ENCODE results near the gene PSMB11.
A peak's percentile ranks its signal among the peaks of the same experiment; 100 is the strongest.

Gene PSMB11

DNA sequence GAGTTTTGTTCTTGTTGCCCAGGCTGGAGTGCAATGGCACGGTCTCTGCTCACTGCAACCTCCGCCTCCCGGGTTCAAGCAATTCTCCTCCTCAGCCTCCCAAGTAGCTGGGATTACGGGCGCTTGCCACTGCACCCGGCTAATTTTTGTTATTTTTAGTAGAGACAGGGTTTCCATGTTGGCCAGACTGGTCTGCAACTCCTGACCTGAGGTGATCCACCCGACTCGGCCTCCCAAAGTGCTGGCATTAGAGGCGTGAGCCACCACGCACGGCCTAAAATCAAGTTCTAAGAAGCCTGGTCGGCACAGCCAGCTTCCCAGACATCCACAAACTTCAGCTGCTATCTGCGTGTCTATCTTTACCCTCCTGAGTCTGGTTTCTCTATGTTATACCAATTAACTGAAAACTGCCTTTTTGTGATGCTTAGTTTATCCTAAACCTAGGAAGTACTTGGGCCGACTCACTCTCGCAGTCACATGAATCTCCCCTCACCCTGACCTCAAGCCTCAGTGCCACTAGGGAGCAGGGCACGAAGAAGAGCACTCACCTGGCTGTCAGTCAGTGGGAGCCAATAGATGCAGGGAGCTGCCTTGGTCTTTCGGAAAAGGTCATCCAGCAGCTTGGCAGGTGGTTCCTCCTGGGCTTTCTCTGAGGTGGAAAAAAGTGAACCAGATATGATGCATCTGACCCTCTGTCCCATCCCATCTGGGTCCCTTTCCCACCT, 18.7 kb downstream of the PSMB11 start:
- DNase-seq = no peak

DNA sequence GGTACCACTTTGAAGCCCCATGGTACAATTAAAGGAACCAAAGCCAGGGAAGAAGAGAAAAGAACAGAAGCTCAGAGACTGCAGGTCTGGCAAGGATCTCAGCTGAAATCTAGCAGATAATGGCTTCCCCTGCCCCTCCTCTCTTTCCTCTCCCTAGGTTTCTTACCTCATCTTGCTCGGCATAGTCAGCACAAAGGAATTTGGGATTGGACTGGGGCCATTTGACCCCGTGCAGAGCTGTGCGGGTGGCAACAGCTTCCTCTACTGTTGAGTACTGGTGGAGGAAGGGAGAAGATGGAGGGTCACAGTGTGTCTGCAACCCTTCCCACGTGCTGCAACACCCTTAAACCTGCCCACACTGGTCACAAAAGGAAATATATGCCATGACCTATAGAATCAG, 20.0 kb downstream of the PSMB11 start:
- DNase-seq = no peak

DNA sequence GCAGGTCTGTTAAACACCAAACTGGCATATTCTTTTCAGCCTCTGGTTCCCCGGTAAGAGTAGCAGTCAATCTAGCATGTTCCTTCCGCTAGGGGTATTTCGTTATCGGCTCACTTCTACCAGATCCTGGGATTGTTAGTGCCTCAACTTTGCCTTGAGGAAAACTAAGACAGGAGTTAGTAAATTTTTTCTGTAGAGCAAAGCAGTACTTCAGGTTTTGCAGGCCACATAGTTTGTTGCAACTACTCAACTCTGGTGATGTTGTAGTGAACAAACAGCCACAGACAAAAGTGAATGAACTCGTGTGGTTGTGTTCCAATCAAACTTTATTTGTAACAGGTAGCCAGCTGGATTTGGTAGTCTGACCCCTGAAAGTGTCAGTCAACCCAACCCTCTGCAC, 21.6 kb downstream of the PSMB11 start:
- DNase-seq = no peak

DNA sequence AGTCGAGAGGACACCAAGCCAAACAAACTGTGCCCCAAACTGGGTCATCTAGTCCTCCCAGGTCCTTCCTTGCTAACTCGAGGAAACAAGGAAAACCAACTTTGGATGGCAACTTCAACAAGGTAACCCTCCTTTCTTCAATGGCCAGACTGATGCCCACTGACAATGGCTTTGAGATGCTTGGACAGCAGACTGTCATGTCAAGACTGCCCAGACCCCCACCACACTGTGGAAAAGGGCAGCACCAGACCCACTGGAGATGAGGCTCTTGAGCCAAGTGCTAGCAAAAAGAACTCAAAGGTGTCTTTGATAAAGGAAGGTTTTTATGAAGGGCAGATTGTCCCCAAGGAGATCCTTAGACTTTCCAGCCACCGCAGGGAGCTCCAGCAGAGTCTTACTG, 24.4 kb downstream of the PSMB11 start:
- DNase-seq = no peak

DNA sequence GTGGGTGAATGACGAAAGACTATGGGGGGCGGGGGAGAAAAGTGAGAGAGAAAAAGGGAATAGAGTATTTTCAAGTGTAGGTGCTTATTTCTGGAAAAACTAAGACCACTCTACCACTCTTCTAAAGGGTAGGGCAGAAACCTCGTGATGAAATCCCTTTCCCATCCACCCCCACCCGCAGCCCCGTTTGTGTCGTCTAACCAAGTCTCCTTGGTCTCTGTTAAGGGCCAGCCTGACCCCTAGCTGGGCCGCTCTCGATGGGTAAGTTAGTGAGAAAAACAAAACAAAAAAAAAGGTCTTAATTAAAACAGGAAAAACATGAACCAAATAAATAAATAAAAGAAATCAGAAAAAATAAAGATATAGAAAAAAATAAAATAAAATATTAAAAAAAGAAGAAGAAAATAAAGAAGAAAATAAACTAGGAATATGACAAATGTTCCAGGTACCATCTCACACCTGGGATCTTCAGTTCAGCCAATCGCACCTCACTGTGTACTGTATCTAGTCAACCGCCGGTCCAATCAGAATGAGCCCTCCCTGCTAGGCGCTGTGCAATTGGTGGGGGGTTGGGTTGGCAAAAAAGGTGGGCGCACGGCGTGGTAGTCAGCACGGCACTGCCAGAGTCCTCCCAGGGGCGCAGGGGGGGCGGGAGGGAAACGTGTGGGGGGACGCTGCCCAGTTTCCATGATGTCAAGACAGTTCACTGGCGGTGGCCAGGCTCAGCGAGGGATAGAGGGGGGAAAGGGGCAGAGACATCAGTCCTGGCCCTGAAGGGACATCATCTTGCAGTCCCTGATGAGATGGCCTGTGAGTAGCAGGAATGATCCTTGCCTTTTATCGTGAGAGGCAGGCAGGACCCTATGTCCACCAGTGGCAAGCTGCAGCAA, 25.1 kb downstream of the PSMB11 start:
- no peak for DNase-seq

DNA sequence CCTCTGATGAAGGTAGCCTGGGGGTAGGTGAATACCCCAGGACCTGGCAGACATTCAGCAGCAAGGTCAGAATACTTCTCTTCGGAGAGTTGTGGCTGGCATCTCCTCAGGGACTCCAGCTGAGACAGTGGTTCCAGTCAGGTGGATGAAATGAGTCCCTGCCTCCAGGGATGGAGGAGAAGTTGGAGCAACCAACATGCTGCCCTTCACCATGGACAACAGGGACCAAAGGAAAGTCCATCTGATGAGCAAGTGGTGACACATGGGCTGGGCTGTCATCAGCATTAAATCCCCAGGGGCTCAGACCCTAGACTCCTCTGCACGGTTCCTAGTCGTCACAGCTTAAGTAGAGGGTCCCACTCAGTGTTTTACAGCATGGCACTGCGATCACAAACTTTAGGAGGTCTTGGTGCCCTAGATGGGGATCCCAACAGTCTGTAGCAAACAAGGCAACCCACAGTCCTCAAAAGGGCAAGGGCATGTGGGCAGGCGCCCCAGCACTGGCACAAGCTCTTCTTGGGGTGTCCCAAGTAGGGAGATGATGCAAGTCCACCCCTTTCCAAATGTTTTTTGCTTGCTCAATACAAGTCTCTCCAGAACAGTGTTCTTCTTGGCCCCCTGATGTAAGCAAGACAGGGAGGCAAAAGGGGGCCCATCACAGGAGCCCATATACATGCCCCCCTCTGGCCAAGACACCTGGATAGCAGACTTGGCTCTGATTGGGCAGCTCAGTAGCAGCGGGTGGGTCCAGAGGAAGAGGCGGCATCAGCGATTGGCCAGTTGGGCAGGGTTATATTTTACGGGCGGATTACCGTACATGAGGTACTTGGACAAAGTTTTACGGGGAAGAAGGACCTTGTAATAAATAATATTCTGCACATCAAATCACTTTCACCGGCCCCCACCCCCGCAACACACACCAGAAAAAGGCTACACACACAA, 26.1 kb downstream of the PSMB11 start:
- no peak for DNase-seq

DNA sequence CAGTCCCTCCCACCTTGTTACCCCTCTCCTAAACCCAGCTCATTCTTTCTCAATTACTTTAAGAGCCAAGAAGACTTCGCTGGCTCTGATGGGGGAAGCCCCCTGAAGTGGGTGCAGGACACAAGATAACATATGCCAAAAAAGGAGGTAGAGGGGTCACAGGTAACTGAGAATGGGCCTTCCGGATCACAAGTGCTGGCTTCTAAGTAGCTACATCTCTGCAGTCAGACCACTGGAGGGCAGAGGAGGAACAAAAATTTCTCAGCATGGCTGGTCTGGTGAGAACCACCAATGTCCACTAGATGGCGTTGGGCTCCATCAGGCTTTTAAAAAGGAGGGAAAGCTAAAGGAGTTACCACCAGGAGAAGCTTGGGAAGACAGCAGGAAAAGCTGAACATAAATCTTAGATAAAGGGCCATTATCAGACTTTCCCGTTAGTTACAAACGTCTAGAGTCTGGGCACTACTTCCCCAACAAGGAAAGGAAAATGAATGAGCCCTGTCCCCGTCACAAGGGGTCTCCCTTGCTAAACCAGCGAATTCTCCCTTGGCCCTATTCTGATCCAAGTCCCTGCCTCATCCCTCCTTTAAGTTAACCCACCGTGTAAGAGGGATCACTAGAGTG, 26.9 kb downstream of the PSMB11 start:
- peak; percentile 91 for DNase-seq

DNA sequence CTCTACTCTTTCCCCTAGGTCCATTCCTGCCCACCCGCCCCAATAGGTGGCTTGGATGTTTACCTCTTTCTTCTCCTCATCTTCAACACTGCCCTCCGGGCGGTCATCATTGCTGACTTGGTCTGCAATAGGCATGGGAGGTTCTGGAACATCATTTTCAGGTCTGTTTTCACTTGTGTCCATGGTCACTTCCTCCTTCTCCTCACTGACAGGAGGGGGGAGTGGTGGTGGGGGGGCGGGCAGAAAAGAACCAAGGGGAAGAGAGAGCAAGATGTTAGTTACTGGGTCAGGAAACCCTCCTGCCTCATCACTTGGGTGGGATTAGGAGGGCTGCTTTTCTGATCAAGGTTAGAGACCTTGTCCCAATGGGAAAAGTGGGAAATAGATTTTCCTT, 27.4 kb downstream of the PSMB11 start:
- DNase-seq = no peak

DNA sequence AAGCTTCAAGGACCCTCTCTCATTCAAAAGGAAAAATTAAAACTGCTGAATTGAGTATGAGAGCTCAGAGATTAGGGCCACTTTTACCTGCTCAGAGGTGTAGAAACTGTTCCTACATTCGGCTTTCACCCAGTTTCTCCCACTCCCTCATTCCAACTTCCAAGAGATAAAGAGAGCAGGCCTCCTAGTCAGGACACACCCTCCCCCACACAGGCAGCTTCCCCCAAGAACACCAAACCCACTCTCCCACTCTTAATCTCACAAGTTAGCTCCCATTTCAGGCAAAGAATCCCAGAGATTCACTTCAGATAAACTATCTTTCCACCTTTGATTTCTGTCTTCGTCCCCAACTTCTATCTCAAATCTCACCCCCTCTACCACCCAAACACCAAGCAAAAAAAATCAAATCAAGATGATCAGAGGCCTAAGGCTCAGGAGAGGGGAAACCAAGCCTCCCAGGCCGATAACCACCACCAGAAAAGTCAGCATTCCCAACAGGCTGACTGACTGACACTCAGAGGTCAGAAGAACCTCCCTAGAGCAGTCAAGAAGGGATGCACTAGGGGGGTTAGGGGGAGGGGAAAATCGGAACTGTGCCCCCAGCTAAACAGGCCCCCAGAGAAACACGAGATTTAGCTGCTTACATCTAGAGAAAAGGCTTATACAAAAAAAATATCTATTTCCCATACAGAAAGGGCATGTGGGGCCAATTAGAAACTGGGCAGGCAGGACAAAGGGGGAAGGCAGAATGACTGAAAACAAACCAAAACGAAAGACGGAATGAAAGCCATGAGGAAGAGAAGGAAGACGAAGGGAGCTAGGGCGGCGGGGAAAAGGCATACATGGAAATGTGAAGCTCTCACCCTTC, 28.5 kb downstream of the PSMB11 start:
- no peak for DNase-seq

DNA sequence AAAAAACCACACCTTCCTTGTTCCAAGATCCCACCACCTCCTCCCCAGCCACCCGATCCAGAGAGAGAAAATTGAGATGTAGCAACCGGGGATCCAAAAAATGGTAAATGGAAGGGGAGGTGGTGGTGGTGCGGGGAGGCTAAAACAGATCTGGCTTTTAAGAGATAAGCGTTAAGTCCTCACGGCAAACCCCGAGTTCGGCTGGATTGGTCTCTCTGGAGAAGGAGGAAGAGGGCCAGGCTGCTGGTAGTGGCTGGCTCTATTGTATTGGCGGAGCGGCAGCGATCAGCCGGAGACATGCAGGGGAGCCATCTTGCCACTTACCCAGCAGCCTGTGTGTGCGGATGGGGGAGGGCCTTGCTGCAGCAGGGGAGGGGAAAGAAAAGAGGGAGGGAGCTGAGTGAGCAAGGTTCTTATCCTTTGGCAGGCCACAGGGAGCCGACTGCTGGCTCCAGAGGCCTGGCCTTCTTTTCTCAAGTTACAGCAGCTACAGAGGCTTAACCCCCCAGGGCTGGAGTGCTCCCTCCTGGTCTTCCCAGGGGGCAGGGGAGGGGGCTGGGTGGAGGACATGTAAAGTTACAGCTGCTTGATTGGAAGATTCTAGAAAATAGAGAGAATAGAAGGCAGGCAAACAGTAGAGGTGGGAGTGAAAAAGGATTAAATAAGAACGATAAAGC, 29.4 kb downstream of the PSMB11 start:
- peak; percentile 92 for DNase-seq

DNA sequence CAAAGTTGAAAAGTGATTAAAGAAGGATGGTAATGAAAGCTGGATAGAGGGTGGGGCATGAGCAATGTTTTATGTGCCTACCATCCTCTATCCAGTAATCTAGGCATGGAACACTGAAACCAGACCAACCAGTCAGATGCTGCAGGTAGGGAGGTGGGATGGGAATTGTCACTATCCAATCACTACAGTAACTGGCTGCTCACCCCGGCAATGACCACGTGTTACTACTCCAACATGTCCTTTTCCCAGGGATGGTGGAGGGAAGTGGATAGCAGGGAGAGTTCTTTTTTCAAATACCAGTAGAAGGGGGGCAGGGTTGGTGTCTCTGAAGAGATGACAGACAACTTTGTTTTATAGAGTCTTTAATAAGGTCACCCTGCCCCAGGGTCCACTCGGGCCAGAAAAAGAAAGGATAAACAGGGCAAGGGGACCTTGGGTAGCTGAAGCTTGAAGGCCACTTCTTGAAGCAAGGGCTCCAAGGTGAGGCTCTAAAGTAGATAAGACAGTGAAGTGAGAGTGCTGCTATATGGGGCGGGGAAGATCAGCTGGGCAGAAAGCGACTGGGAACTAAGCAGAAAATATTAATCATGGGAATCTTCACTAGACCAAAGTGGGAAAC, 30.0 kb downstream of the PSMB11 start:
- DNase-seq = no peak

DNA sequence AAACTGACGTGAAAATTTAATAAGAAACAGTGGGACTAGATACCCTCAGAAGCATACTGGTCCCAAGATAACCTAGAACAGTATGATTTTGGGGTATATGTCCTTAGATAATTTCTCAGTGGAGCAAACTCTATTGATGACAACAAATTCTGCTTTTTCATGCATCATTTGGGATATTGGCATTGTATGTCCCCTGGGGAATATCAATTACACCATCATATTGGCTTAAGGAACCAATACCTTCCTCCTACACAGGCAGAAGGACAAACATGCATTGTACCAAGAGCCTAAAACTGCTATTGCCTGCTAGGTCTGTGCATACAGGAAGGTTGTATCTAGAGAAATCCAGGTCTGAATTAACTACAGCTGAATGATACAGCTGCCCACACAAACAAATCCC, 32.9 kb downstream of the PSMB11 start:
- no peak for DNase-seq

DNA sequence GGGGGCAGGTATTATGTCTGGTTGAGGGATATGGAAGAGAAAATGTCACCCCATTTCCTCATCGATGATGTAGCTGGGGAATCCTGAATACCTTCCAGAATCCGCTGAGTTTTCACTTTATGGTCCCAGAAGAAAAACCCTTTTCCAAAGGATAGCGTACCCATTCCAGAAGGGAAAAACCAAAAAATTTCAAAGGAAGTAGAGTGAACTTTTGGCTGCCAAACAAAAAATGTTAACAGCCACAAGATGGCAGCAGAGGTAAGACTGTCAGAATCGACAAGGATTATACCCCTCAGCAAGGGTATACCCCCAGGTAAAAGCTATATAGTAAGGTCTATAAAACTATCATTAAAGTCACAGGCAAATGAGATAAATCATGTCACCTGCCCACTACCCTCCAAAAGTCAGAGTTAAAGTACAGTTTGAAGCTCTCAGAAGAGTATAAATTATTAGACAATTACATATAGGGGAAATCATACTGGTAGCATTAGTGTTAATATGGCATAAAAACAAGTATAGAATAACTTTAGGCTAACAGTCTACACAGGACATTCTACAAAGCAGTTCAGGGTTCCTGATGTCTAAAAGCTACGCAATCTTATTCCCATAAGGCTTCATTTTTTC, 34.9 kb downstream of the PSMB11 start:
- DNase-seq = no peak

DNA sequence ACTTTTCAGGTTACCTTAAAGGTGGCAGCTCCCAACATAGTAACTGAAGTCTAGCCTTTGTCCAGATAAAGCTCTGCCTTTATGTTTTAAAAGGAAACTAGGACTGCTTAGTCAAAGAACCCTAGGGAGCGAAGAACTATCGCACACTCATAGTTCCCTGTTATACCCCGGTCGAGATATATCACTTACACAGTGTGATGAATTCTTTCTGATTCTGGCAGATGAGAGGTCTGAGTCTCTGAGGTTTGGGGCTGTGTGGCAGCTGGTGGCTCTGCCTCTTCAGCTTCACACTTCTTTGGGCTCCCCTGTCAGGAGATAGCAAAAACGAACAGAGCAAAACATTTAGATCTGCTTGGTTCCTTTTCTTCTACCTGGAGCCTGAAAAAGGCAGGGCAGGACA, 36.0 kb downstream of the PSMB11 start:
- no peak for DNase-seq

DNA sequence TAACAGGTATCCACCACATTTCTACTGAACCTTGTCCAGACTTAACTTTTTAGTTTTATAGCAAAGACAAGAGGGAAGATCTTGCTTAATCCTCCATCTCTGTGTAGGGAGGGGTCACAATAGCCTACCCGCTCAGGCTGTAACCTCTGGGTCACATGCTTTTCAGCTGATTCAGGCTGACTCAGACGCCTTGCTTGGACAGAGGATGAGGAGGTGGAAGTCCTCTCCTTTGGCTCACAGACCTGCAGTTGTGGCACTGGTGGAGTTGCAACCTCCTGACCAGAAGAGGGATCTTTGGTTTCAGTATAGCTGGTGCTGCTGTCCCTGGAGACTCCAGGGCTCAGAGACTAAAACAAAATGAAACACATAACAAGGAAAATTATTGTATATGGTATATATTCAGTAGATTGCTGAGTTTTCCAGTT, 36.7 kb downstream of the PSMB11 start:
- DNase-seq = no peak

DNA sequence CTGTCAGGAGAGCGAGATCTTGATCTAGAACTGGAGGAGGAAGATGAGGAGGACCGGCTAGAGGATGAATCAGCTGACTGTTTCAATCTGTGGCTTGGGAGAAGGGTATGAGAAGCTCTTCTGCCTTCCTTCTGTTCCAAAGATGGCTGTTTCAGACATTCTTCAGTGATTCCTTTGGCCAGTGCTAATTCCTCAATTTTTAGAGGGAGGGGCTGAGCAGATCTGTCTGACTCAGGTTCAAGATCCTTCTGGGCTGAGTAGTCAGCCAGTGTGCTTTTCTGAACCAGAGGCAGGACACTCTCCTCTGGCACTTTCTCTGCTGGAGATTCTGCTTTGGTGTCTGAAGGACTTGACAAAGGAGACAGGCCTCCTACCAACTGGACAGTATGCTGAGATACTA, 37.7 kb downstream of the PSMB11 start:
- DNase-seq = no peak

DNA sequence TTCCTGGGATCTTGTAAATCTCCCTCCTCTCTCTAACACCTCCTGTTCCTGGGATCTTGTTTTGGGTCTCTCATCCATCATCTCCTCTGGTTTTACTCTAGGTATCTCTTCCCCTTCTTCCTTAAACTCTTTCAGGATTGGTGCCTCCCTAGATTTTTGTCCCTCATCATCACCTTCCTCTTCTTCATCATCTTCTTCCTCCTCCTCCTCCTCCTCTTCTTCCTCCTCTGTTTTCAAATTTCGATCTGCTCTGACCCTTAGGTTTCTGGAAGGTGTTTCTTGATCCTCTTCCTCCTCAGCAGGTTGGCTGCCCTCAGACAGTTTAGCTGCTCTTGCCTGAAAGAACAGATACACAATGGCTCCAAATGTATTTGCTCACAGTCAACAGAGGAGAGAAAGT, 38.5 kb downstream of the PSMB11 start:
- DNase-seq = no peak

DNA sequence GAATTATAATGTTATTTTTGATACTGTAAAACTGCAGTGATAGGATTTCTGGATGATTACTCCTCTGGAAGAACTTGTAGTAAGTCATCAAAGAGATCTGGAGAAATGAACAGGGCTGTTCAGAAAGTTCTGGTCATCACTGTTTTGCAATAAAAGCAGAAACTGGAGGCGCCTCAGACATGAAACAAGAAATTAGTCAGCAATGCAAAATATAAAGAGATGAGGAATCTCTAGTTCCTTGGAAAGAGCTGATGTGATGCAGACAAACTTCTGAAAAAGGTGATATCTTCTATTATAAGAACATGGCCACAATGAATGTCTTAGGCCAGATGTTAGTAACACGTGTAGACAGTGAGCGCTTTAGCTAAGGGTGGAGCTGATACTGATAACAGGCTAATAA, 43.4 kb downstream of the PSMB11 start:
- no peak for DNase-seq

DNA sequence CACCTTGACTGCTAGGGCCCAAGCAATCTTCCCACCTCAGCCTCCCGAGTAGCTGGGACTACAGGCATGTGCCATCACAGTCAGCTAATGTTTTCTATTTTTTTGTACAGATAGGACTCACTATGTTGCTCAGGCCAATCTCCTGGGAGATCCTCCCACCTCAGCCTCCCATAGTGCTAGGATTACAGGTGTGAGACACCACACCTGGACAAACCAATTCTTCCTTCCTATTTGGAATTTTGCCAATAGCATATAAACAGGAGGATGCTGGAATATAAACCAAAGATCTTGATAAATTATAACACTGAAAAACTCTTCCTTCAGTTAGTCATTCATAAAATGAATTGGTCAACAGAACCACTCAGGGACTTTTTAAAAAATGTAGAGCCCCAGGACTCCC, 44.6 kb downstream of the PSMB11 start:
- no peak for DNase-seq
